ENCODE results near the gene MYORG. TPM values are rescaled to one million over a fixed set of nuclear protein-coding genes. Genes with fewer than 3 reads are reported as not detected.

The MYORG gene
- total and polyA plus RNA-seq, 10 of the 15 experiments (the other 5 are each of a cell fraction or from before 2014, with no cell fraction given): 0.05 to 0.36 (median 0.10) TPM; not detected in 1

GRCh38 chr9:34396276-34397214, 19.8 kb upstream of the MYORG start:
- no peak overlapping the region for H3K27ac ChIP-seq (ENCODE audit: control insufficient read depth, insufficient read depth)
- CTCF ChIA-PET: no interaction called here
- H3K4me1 ChIP-seq (ENCODE audit: control insufficient read depth, insufficient read depth, low read length): no peaks in the 10 kb centered on the region
- H3K79me2 ChIP-seq (ENCODE audit: control insufficient read depth, insufficient read depth, low read length): no peaks in the 10 kb centered on the region
- H3K4me2 ChIP-seq (ENCODE audit: control insufficient read depth, insufficient read depth): no peak overlapping the region
- RAD21 ChIA-PET (ENCODE audit: unreplicated experiment): no interaction called here
- H3K4me3 ChIP-seq: no peak overlapping the region
- 35% methylated on average over 7 of the region's 7 CpGs for WGBS (ENCODE audit: insufficient coverage, insufficient replicate concordance, low lambda C conversion rate, missing lambda C conversion rate)
- intact Hi-C loops (cut with micrococcal nuclease; ENCODE audit: unreplicated experiment) (no loop called here), in situ Hi-C loops (cut with MboI) (no loop called here)
- peaks cover 0 to 4% of the 10 kb centered on the region in 2 experiments; a peak in 3 of 4 replicates for H3K27me3 ChIP-seq (replicated peaks in 1 of 2; ENCODE audit: control insufficient read depth in 2 of 2, insufficient read depth in 2 of 2, low read length in 1 of 2)
- POLR2A ChIA-PET: no interaction called here
- no peak for TF ChIP-seq SMAD5 (IDR thresholded peaks at IDR 0.05; ENCODE audit: low read depth)
- no peaks in the 10 kb centered on the region for H3K36me3 ChIP-seq (ENCODE audit: control insufficient read depth in 2 of 2, insufficient read depth in 2 of 2, low read length in 1 of 2)
- no peaks in the 10 kb centered on the region for H3K9me3 ChIP-seq (replicated peaks; ENCODE audit: control insufficient read depth, insufficient read depth, low read length)
- no peak overlapping the region for H2AFZ ChIP-seq (ENCODE audit: control insufficient read depth, low read depth, low read length)
- no peaks in the 10 kb centered on the region; the same call in 1 of the 2 replicates for H4K20me1 ChIP-seq (ENCODE audit: control insufficient read depth, insufficient read depth)
- no peak for FAIRE-seq
- BruUV-seq (replicated peaks): no TSS peak
- ATAC-seq: no peak
- SMC1A ChIA-PET (ENCODE audit: uncharacterized antibody, unreplicated experiment): no interaction called here
- DNase-seq (ENCODE audit: low read depth, low spot score): no peak
- H3K9ac ChIP-seq (ENCODE audit: control insufficient read depth, insufficient read depth, low read length): no peak overlapping the region

GRCh38 chr9:34392511-34392910, 15.8 kb upstream of the MYORG start:
- RAD21 ChIA-PET (ENCODE audit: unreplicated experiment): no interaction called here
- Histone ChIP-seq H4K20me1 (ENCODE audit: control insufficient read depth, insufficient read depth) (no peaks in the 10 kb centered on the region; the same call in 1 of the 2 replicates), H3K4me3 (no peak overlapping the region), H3K9ac (ENCODE audit: control insufficient read depth, insufficient read depth, low read length) (no peak overlapping the region), H2AFZ (ENCODE audit: control insufficient read depth, low read depth, low read length) (no peak overlapping the region), H3K79me2 (ENCODE audit: control insufficient read depth, insufficient read depth, low read length) (no peaks in the 10 kb centered on the region), H3K9me3 (replicated peaks; ENCODE audit: control insufficient read depth, insufficient read depth, low read length) (no peaks in the 10 kb centered on the region), H3K27ac (ENCODE audit: control insufficient read depth, insufficient read depth) (no peak overlapping the region), H3K4me2 (ENCODE audit: control insufficient read depth, insufficient read depth) (no peak overlapping the region), H3K36me3 (ENCODE audit: control insufficient read depth in 2 of 2, insufficient read depth in 2 of 2, low read length in 1 of 2) (no peaks in the 10 kb centered on the region), H3K27me3 (replicated peaks in 1 of 2; ENCODE audit: control insufficient read depth in 2 of 2, insufficient read depth in 2 of 2, low read length in 1 of 2) (peaks cover 0 to 7% of the 10 kb centered on the region in 2 experiments; a peak in 2 of 4 replicates), H3K4me1 (ENCODE audit: control insufficient read depth, insufficient read depth, low read length) (no peaks in the 10 kb centered on the region)
- intact Hi-C loops (cut with micrococcal nuclease; ENCODE audit: unreplicated experiment): no loop called here
- in situ Hi-C loops (cut with MboI): no loop called here
- ATAC-seq: no peak
- 0% methylated on average over 1 of the region's 1 CpG for WGBS (ENCODE audit: insufficient coverage, insufficient replicate concordance, low lambda C conversion rate, missing lambda C conversion rate)
- BruUV-seq (replicated peaks): no TSS peak
- FAIRE-seq: no peak
- CTCF ChIA-PET: interaction anchor here (1.0 to 1.1 kb wide), 2 partner anchors 11 to 42 kb away, joined by 3 to 6 read pairs; no protein-coding TSS in a partner anchor
- POLR2A ChIA-PET: no interaction called here
- SMC1A ChIA-PET (ENCODE audit: uncharacterized antibody, unreplicated experiment): interaction anchor here (0.5 to 0.6 kb wide), 2 partner anchors 38 to 119 kb away, joined by 3 read pairs; no protein-coding TSS in a partner anchor
- no peak for DNase-seq (ENCODE audit: low read depth, low spot score)
- no peak for TF ChIP-seq NFYA (IDR thresholded peaks at IDR 0.05; ENCODE audit: borderline replicate concordance, low read depth, low read length)
- TF ChIP-seq, protein P1, sequence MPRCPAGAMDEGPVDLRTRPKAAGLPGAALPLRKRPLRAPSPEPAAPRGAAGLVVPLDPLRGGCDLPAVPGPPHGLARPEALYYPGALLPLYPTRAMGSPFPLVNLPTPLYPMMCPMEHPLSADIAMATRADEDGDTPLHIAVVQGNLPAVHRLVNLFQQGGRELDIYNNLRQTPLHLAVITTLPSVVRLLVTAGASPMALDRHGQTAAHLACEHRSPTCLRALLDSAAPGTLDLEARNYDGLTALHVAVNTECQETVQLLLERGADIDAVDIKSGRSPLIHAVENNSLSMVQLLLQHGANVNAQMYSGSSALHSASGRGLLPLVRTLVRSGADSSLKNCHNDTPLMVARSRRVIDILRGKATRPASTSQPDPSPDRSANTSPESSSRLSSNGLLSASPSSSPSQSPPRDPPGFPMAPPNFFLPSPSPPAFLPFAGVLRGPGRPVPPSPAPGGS (IDR thresholded peaks at IDR 0.05; ENCODE audit: borderline replicate concordance, insufficient read depth, low read depth, low read length, poor library complexity, severe bottlenecking): no peak
- no peak for TF ChIP-seq NR2C2 (IDR thresholded peaks at IDR 0.05; ENCODE audit: borderline replicate concordance, control insufficient read depth, insufficient read length, low read depth)
- TF ChIP-seq ELK1 (IDR thresholded peaks at IDR 0.05; ENCODE audit: low read depth, low read length): no peak
- no peak for TF ChIP-seq KAT2A (conservative IDR thresholded peaks at IDR 0.05; ENCODE audit: control insufficient read depth, low read depth, low read length)
- TF ChIP-seq SREBF2 (IDR thresholded peaks at IDR 0.05; ENCODE audit: low read length): no peak
- TF ChIP-seq BRCA1 (IDR thresholded peaks at IDR 0.05; ENCODE audit: low read depth, low read length): no peak
- TF ChIP-seq RFX5 (IDR thresholded peaks at IDR 0.05; ENCODE audit: low read depth, low read length): no peak
- TF ChIP-seq CHD1 (IDR thresholded peaks at IDR 0.05; ENCODE audit: low read depth, low read length): no peak
- TF ChIP-seq RB1 (IDR thresholded peaks at IDR 0.05; ENCODE audit: borderline replicate concordance): no peak

Data from GM12878 (cell line).